ENCODE measurements around the gene PLEKHA5.

PLEKHA5 gene

GRCh38 chr12:19181666-19182426 lies 52.3 kb downstream of the PLEKHA5 start:
- TF ChIP-seq, protein P1, sequence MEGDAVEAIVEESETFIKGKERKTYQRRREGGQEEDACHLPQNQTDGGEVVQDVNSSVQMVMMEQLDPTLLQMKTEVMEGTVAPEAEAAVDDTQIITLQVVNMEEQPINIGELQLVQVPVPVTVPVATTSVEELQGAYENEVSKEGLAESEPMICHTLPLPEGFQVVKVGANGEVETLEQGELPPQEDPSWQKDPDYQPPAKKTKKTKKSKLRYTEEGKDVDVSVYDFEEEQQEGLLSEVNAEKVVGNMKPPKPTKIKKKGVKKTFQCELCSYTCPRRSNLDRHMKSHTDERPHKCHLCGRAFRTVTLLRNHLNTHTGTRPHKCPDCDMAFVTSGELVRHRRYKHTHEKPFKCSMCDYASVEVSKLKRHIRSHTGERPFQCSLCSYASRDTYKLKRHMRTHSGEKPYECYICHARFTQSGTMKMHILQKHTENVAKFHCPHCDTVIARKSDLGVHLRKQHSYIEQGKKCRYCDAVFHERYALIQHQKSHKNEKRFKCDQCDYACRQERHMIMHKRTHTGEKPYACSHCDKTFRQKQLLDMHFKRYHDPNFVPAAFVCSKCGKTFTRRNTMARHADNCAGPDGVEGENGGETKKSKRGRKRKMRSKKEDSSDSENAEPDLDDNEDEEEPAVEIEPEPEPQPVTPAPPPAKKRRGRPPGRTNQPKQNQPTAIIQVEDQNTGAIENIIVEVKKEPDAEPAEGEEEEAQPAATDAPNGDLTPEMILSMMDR (conservative IDR thresholded peaks at IDR 0.05; ENCODE audit: low read length), result peak; percentile 43
- no peak for DNase-seq (ENCODE audit: low read depth)
- H3K4me3 ChIP-seq (ENCODE audit: low read length), result no peak overlapping the region

DNA sequence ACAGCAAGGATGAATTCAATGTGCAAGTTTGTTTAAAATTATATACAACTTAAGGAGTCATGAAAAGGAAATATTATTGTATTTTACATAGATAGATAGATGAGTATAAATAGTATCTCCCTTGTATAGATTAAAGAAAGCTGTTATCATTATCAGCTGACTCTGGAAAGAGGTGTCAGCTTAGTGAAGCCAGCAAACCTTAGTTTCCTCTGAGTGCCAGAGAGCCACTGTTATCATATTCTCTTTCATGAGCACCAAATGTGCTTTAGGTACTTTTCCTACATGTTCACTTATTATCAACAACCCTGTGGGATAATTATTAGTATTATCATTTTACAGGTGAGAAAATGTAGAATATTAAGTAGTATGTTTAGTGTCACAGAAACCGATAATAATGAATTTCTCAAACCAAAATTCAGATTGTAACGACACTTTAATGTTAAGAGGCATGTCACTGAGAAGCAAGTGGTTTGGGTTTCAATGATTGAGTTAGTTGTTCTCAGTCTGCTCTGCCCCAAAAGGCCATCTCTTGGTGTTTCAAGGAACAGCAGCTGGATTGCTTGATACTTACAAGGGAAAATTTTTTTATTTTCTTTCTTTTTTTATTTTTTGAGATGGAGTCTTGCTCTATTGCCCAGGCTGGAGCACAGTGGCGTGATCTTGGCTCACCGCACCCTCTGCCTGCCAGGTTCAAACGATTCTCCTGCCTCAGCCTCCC lies 53.7 kb downstream of the PLEKHA5 start:
- peak; percentile 40 for DNase-seq (ENCODE audit: low read depth)
- TF ChIP-seq, protein P1 (conservative IDR thresholded peaks at IDR 0.05; ENCODE audit: low read length), result peak; percentile 45
- no peak overlapping the region for H3K4me3 ChIP-seq (ENCODE audit: low read length)

GRCh38 chr12:19185262-19185929 lies 55.9 kb downstream of the PLEKHA5 start:
- no peak for DNase-seq (ENCODE audit: low read depth)
- H3K4me3 ChIP-seq (ENCODE audit: low read length), result no peak overlapping the region
- TF ChIP-seq, protein P1 (conservative IDR thresholded peaks at IDR 0.05; ENCODE audit: low read length), result no peak

DNA sequence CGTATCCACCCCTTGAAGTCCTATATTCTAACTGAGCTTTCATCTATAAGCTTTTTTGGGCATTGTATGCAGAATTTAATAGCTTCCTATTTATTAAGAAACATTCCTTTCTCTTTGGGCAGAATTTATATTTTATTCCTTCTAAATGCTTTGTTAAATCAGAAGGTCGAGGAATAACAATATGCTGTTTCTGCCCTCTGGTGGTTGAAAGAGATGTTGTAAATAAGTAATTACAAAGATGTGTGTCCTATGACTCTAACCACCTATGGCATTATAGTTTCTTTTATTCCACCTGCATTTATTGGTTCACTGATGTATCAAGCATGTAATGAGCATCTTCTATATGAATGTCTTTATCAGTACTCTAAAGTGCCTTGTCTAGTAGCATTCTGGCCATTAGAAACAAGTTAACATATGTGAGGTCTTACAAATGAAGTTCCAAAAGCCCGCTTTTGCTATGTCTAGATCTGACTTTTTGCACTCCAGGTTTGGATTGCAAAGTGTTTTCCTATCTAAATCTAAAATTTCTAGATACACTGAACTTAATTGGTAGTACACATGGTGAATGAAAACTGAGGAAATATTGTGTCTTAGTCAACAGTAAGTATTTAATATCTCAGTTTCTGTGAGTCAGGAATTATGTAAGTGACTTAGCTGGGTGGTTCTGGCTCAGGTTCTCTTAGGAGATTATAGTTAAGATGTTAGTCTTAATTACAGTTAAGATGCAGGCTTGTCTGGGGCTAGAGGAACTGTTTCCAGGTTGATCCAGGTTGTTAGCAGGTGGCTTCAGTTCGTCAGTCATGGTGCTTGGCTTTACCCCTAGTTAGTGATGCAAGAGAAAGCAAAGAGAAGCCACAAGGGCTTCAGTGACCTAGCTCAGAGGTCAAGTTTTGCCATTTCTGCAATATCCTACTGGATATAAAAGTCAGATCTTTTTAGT lies 57.5 kb downstream of the PLEKHA5 start:
- TF ChIP-seq, protein P1 (conservative IDR thresholded peaks at IDR 0.05; ENCODE audit: low read length), result peak; percentile 67
- DNase-seq (ENCODE audit: low read depth), result peak; percentile 65
- no peak overlapping the region for H3K4me3 ChIP-seq (ENCODE audit: low read length)

DNA sequence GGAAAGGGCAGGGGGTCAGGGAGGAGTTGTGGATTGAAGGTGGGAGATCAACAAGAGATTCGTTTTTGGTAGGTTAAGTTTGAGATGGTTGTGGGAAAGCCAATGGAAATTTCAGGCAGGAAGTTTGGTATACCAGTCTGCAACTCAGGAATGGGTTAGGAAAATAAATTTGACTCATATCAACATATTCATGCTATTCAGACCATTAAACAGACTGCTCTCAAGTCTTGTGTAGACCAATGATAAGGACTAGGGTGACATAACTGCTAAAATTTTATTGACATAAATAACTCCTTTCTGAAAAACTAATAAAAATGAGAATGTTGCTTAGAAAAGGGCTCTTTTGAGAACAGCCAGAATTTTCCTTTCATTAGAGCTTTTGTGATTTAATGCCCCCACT lies 60.0 kb downstream of the PLEKHA5 start:
- no peak overlapping the region for H3K4me3 ChIP-seq (ENCODE audit: low read length)
- no peak for DNase-seq (ENCODE audit: low read depth)
- TF ChIP-seq, protein P1 (conservative IDR thresholded peaks at IDR 0.05; ENCODE audit: low read length), result no peak

DNA sequence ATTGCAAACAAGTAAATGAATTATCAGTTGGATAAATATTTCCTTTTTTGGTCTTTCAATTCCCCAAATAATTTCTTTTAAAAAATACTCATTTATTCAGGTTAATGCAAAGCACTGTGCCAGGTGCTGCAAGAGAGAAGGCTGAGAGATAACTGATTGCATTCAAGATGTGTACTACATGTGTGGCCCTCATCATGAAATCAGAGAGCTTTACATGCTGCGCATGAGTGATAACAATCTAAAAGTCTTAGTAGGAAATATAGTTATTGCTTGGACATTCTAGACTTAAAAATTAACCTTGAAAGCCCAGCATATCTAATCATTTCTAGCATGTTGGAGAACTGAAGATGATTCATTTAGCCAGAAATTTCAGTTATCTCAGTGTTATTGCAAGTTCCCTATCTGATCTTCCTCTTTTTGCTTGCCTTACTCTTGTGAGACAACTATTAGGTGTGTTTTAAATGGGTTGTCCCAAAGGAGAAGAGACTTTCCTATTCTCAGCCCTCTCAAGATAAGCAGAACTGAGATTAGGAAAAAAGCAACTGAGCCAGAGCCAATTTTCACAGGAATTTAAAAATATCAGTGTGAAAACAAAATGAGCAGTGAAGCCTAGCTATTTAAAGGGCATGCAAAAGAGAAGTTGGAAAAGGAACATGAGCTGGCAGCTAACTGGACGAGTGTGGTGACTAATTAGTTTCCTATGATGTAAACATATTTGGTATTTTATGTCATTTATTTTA lies 60.9 kb downstream of the PLEKHA5 start:
- no peak overlapping the region for H3K4me3 ChIP-seq (ENCODE audit: low read length)
- TF ChIP-seq, protein P1 (conservative IDR thresholded peaks at IDR 0.05; ENCODE audit: low read length), result no peak
- peak; percentile 56 for DNase-seq (ENCODE audit: low read depth)

Data from AG10803 (cell line).